MM.1S (cell line): ENCODE data around the gene DYRK3.

Experiments
- DNase-seq: peaks from one replicate; pipeline ENCODE4 v3.0.0-alpha.2; 2015
- H2AFZ ChIP-seq: fragments of 300-600 bp; sonication (generic); 2 replicates; pipeline ENCODE4 v1.6.0; 2016; ENCODE audit warnings: antibody characterized with exemption, low read length
- H3F3A ChIP-seq: fragments of 300-600 bp; sonication (generic); 2 replicates; pipeline ENCODE4 v1.6.1; 2016; ENCODE audit warnings: mild to moderate bottlenecking, antibody characterized with exemption, low read length, moderate library complexity, mixed read lengths; ENCODE audit not compliant: insufficient read depth
- H3K27ac ChIP-seq: fragments of 300-600 bp; sonication (generic); 2 replicates; pipeline ENCODE4 v1.5.1; 2016; ENCODE audit warnings: mild to moderate bottlenecking, low read length
- H3K27me3 ChIP-seq: fragments of 300-600 bp; sonication (generic); replicated peaks from 2 replicates; pipeline ENCODE4 v1.6.0; 2016; ENCODE audit warnings: low read length; ENCODE audit not compliant: insufficient read depth
- H3K36me3 ChIP-seq: fragments of 300-600 bp; sonication (generic); replicated peaks from 2 replicates; pipeline ENCODE4 v1.6.1; 2016; ENCODE audit warnings: mild to moderate bottlenecking, low read length, mixed read lengths; ENCODE audit not compliant: insufficient read depth
- H3K4me1 ChIP-seq: fragments of 300-600 bp; sonication (generic); 2 replicates; pipeline ENCODE4 v1.6.1; 2016; ENCODE audit warnings: low read length, mixed read lengths
- H3K4me2 ChIP-seq: fragments of 300-600 bp; sonication (generic); 2 replicates; pipeline ENCODE4 v1.6.0; 2016; ENCODE audit warnings: low read depth, low read length
- H3K4me3 ChIP-seq: fragments of 300-600 bp; sonication (generic); 2 replicates; pipeline ENCODE4 v1.5.1; 2016; ENCODE audit warnings: low read length, mixed read lengths
- H3K79me2 ChIP-seq: fragments of 300-600 bp; sonication (generic); 2 replicates; pipeline ENCODE4 v1.6.1; 2016; ENCODE audit warnings: mixed run types, low read length, mixed read lengths
- H3K9ac ChIP-seq: fragments of 300-600 bp; sonication (generic); 2 replicates; pipeline ENCODE4 v1.6.1; 2016; ENCODE audit warnings: low read length, mixed read lengths
- H3K9me2 ChIP-seq: fragments of 300-600 bp; sonication (generic); replicated peaks from 2 replicates; pipeline ENCODE4 v1.6.1; 2016; ENCODE audit warnings: mild to moderate bottlenecking, low read length, mixed read lengths; ENCODE audit not compliant: insufficient read depth
- H3K9me3 ChIP-seq: fragments of 300-600 bp; sonication (generic); replicated peaks from 2 replicates; pipeline ENCODE4 v1.6.1; 2016; ENCODE audit warnings: mild to moderate bottlenecking, low read length, mixed read lengths; ENCODE audit not compliant: insufficient read depth
- H4K20me1 ChIP-seq: fragments of 300-600 bp; sonication (generic); 2 replicates; pipeline ENCODE4 v1.6.1; 2016; ENCODE audit warnings: mild to moderate bottlenecking, low read length, moderate library complexity, mixed read lengths; ENCODE audit not compliant: insufficient read depth
- CTCF ChIP-seq: fragments of 300-600 bp; sonication (generic); IDR thresholded peaks from 2 replicates; pipeline ENCODE4 v1.5.1; 2016; ENCODE audit warnings: antibody characterized with exemption, low read length, mixed read lengths
- EZH2 ChIP-seq: fragments of 300-600 bp; sonication (generic); optimal IDR thresholded peaks from 2 replicates; pipeline ENCODE3; 2017; ENCODE audit warnings: low read depth, mild to moderate bottlenecking, antibody characterized with exemption, low read length, mixed read lengths
- EZH2phosphoT487 ChIP-seq: fragments of 300-600 bp; sonication (generic); IDR thresholded peaks from 2 replicates; pipeline ENCODE4 v1.6.1; 2018; ENCODE audit warnings: antibody characterized with exemption, low read length

DYRK3 gene

GRCh38 chr1:206658264-206658980 lies 23.1 kb downstream of the DYRK3 start:
- H3K27me3 ChIP-seq = 0 out of 2 replicates have a peak, but pooled peaks cover 7% of the 10 kb centered on the region
- H3K79me2 ChIP-seq = no peaks in the 10 kb centered on the region
- no peaks in the 10 kb centered on the region for H3K9me3 ChIP-seq
- no peaks in the 10 kb centered on the region for H4K20me1 ChIP-seq
- peak; percentile 54 for DNase-seq
- no peaks in the 10 kb centered on the region for H3F3A ChIP-seq
- no peaks in the 10 kb centered on the region for H3K9me2 ChIP-seq
- peak overlapping the region; percentile 65 for H2AFZ ChIP-seq
- H3K4me1 ChIP-seq = peaks cover 12% of the 10 kb centered on the region
- peak overlapping the region; percentile 8; the same call in 1 of the 2 replicates for H3K9ac ChIP-seq
- H3K4me3 ChIP-seq = peak overlapping the region; percentile 36
- peak overlapping the region; percentile 63 for H3K4me2 ChIP-seq
- TF ChIP-seq CTCF (peak; percentile 100), EZH2phosphoT487 (no peak)
- H3K36me3 ChIP-seq = no peaks in the 10 kb centered on the region
- H3K27ac ChIP-seq = no peak overlapping the region

- Histone ChIP-seq H3K4me2 (peak overlapping the region; percentile 63; the same call in 1 of the 2 replicates), H2AFZ (0 out of 2 replicates have a peak overlapping the region, but pooled peaks have one; percentile 8), H3K27ac (no peak overlapping the region)
Observed at GRCh38 chr1:206658981-206659273, 23.6 kb downstream of the DYRK3 start.

GRCh38 chr1:206660136-206660535 lies 24.8 kb downstream of the DYRK3 start:
- Histone ChIP-seq H3K36me3 (no peaks in the 10 kb centered on the region), H3F3A (no peaks in the 10 kb centered on the region), H3K9me2 (no peaks in the 10 kb centered on the region), H3K4me2 (no peak overlapping the region), H4K20me1 (no peaks in the 10 kb centered on the region), H2AFZ (no peak overlapping the region), H3K9me3 (no peaks in the 10 kb centered on the region), H3K4me3 (no peak overlapping the region), H3K4me1 (peaks cover 17% of the 10 kb centered on the region), H3K9ac (no peak overlapping the region), H3K27me3 (0 out of 2 replicates have a peak, but pooled peaks cover 11% of the 10 kb centered on the region), H3K79me2 (no peaks in the 10 kb centered on the region), H3K27ac (no peak overlapping the region)
- TF ChIP-seq EZH2 = no peak
- TF ChIP-seq EZH2phosphoT487 = no peak
- TF ChIP-seq CTCF = no peak
- no peak for DNase-seq

More at GRCh38 chr1:206658981-206659273, 23.6 kb downstream of the DYRK3 start:
- Histone ChIP-seq H3K4me1 (peaks cover 15% of the 10 kb centered on the region), H3F3A (no peaks in the 10 kb centered on the region), H3K27me3 (0 out of 2 replicates have a peak, but pooled peaks cover 11% of the 10 kb centered on the region), H4K20me1 (no peaks in the 10 kb centered on the region), H3K79me2 (no peaks in the 10 kb centered on the region), H3K4me3 (no peak overlapping the region), H3K9me2 (no peaks in the 10 kb centered on the region), H3K9me3 (no peaks in the 10 kb centered on the region), H3K36me3 (no peaks in the 10 kb centered on the region), H3K9ac (no peak overlapping the region)
- no peak for DNase-seq
- TF ChIP-seq EZH2 (no peak), EZH2phosphoT487 (no peak), CTCF (no peak)
